GOT3 (cell line): ENCODE data around the gene MICAL3.
"Not testable (repeated sequence)": the region's sequence is repeated elsewhere in the genome, so short reads cannot be mapped to it uniquely, and the experiment has no call there.

ENCODE experiments used
- DNase-seq: peaks from one replicate; lab custom pipeline; 2025; ENCODE audit warnings: mixed read lengths; lab: John Stamatoyannopoulos, UW

The MICAL3 gene

DNA sequence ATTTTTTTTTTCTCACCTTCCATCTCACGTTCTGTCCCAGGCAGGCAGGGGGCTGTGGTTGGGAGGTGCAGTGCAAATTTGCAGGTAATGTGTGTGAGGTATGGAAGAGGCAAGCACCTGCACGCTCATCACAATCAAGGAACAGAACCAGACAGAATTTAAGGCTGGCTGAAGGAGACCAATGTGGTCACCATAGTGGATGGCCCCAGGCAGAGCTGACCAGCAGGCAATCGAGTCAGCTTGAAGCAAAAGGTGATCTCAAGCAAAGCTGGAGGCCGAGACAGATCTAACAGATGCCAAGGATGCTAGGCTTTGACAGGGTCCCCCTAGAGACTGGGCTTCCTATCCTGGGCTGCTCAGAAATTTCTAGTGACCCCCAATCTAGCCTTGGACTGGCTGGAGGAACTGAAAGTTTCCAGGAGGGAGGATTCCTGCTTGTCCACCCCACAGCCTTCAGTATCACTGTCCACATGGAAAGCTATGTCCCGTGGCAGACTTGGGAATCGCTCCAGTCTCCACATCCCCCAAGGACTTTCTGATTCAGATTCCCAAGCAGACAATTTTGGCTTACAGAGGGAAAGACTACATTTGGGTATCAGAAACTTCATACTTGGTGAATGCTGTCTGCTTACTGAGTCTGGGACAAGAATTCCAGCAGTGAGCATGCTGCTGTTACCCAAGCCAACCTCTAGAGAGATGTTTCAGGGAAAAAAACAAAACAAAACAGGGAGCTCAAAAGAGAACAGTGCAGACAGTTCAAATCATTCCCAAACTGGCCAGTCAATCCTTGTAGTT is 9.0 kb upstream of the MICAL3 start:
- no peak for DNase-seq

DNA sequence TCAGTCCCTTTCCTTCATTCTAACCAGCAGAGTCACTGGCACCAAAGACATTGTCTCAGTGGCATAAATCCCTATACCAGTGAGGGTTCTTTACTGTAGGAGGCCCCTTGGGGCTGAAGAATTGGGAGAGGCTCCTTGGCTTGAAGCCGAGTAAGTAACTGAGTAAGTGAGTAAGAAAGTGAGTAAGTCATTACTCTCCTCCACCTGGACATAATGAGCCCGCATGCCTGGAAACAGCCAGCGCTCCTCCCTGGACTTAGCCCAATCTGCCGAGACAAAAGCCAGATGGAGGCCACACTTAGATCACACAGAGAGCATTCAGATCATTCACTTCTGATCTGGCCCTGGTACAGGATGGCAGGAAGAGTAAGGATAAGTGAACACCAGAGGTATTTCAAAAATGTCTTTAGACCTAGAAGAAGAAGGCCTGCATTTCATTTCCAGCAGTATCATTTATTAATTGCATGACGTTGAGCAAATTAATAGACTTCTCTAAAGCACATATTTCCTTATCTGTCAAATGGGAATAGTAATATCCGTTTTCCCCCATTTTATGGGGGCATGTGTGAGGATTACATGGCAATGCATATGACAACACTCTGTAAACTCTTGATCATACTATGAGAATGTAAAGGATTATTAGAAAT is 8.2 kb upstream of the MICAL3 start:
- no peak for DNase-seq

GRCh38 chr22:18031695-18032454 is 7.5 kb upstream of the MICAL3 start:
- DNase-seq, result no peak

- DNase-seq, result no peak
Measured at GRCh38 chr22:18029686-18030267, 5.4 kb upstream of the MICAL3 start.

- no peak for DNase-seq
Measured at GRCh38 chr22:18028817-18029527, 4.6 kb upstream of the MICAL3 start.

- not testable (repeated sequence) for DNase-seq
Measured at GRCh38 chr22:18025898-18026297, 1.5 kb upstream of the MICAL3 start.

DNA sequence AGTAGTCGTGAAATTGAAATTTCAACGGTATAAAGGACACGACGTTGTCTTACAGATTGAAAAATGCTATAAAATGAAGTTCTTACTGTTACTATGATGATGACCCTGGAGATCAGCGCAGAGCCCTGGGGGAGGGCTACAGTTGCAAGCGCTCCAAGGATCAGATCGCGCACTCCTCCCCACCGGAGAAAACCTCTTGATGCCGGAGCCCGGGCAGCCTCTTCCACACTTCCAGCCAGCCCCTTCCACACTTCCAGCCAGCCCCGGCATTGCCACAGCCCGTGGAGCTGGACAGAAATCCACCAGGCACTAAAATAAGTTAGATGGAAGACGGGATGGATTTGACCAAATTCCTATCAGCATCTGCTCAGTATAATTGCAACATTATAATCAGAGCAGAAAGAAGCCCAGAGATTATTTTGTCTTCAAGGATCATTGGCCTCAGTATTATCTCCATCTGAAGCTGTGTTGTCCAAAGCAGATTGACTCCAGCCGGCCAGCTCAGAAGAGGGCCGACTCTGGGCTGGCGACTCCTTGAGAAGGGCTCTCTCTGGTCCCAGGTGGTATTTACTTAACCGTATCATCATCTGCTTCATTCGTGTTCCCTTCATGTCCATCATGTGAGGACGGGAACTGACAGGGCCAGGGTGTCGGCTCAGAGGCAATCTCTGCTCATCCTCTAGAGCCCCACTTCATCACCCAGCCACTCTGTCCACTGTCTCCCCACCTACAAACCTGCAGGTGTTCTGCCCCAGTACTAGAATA is 777 bp upstream of the MICAL3 start:
- DNase-seq, result no peak

DNA sequence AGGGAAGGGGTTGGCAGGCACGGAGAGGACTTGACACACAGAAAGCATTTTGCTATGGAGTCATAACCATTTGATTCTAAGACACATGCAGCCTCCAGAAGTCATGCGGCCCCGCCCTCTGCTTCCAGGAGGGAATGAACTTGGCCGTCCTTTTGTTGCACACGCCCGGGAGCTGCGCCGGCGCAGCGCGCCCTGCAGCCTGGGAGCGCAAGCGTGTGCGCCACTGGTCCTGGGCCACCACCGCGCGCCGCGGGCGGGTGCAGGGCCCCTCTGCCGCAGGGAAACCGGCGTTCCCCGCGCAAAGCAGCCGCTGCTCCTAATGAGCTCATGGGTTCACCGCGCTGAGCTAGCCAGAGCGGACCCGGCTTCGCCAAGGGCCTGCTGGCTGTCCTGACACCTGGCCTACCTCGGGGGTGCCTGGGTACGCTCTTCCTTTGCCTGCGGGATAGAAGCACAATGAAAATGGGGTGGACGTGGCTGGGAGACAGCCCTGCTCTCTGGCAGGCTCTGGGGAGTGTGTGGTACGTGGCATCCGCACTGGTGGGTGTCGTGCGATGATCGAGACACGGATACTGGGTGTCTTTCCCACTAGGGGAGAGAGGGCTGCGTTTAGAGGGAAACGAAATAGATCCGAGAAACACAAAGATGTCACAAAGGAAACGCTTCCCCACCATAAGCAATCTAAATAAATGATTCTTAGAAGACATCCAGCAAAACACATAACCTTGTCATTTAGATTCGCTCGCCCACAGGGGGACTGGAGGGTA is 669 bp downstream of the MICAL3 start:
- no peak for DNase-seq

DNA sequence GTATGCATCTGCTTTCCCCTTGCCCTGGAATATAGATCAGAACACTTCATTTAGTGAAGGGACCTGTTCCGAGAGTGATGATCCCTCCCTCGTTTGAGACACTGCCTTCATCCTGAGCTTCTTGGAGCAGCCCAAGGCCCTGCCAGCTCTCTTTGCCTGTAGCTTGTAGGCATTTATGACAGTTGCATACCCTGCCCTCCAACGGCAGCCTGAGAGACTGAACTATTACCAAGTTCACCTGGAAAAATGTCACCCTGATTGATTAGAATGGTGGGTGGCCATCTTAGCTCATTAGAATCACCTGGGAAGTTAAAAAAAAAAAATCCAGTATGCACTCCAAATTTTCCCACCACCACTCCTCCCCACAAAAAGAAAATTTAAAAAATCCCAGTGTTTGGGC is 1.5 kb downstream of the MICAL3 start:
- DNase-seq, result no peak

DNA sequence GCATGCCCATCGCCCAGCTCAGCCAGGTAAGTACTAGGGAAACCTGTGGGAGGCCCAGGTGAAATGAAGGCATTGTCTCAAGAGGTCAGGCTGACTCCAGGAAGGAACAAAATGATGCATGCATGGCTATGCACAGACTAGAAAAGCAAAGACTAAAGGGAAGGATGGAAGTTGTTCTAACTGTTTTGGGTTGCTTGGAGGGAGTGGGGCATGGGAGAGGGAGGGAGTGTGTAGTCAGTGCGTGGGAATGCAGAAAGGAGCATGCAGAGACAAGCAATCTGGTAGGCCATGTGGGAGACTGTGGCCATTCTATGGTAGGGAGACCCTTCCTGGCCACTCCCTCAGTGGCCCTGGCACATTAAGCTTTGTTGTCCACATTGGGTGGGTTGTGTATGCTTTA is 2.9 kb downstream of the MICAL3 start:
- no peak for DNase-seq

GRCh38 chr22:18020743-18021142 is 3.6 kb downstream of the MICAL3 start:
- DNase-seq, result not testable (repeated sequence)

- DNase-seq, result no peak
Measured at GRCh38 chr22:18013947-18014346, 10.4 kb downstream of the MICAL3 start.

- DNase-seq, result no peak
Measured at GRCh38 chr22:18013436-18013835, 10.9 kb downstream of the MICAL3 start.

DNA sequence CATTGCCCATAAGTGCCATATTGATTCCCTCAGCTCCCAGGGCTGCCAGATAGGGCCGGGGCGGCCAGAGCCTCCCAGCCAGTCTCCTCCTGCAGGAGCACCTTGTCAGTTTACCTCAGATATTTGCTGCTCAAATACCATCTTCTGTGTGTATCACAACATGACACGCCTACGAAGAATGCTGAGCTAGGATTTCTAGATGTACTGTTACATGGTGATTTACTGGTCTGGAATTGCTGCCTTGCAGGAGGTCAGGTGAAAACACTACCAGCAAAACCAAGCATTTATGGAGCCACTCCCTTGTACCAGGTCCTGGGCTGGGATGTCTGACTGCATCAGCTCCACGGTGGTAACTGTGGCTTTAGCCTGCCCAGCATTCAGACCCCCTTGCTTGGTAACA is 11.8 kb downstream of the MICAL3 start:
- no peak for DNase-seq

DNA sequence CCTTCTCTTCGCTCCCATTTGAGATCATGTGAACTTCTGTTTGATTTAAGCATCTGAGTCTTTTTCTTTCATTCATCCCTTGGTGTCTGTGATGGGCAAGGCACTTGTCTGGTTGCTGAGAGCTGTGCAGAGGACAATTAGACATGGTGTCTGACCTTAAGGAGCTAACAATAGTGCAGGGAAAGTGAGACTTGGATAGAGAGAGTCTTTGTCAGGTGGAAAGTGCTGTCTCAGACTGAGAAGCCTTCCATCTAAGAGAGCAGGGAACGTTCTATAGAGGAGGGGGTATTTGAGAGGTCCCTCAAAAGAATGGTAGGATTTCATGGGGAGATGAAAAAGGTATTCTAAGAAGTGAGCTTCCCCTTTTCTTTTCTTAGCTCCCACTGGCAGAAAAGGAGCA is 14.1 kb downstream of the MICAL3 start:
- no peak for DNase-seq

DNA sequence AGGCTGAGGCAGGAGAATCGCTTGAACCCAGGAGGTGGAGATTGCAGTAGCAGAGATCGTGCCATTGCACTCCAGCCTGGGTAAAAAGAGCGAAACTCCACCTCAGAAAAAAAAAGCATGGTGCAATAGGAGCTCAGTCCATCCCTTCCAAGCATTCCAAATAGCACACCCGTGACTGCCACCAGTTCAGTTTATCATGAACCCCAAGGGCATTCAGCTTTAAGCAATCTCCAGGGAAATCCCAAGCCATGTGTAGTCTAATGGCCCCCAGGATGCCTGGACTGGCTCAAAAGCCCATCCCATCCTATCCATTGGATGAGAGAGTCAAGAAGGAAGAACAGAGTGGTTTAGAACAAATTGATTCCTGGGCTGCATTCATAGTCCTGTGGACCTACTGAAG is 16.2 kb downstream of the MICAL3 start:
- no peak for DNase-seq

DNA sequence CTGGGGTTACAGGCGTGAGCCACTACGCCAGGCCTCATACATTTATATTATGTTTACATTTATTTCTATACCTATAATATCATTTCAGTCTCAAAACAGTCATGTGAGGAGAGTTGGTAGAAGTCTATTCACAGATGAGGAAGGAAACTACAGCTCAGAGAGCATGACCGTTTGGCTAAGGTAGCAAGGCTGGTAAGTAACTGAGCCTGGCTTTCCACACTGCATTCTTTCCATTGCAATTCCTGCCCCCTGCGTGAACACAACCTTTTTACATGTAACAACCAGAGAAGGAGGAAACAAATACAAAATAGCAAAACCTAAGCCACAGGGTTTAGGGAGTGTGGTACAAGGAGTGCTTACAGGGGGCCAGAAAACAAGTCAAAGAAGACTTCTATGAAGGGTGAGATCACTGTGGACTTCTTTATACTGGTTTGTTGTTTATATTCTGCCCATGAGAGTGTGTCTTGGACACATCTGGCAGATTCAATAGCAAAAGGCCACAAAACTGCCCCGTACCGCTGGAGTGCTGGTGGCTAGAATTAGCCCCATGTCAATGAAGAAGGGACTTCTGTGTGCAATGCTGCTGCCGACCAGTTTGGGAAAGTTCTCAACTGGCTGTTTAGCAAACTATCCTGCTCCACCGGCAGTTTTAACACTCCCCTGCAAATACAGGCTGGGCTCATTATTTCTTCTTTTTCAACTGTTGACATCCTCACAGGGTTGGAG is 19.0 kb downstream of the MICAL3 start:
- DNase-seq, result no peak

DNA sequence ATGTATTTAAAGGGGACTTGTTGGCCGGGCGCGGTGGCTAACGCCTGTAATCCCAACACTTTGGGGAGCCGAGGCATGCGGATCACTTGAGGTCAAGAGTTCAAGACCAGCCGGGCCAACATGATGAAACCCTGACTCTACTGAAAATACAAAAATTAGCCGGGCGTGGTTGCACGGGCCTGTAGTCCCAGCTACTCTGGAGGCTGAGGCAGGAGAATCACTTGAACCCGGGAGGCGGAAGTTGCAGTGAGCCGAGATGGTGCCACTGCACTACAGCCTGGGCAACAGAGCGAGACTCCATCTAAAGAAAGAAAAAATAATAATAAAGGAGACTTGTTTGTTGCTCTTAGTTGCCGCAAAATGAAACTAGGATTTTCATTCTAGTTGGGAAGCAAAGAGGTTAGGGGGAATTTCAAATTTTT is 22.5 kb downstream of the MICAL3 start:
- not testable (repeated sequence) for DNase-seq

GRCh38 chr22:18001040-18001893 is 23.1 kb downstream of the MICAL3 start:
- peak; percentile 82 for DNase-seq
